HG03025 (cell line): ENCODE measurements around the gene CENPF.
A peak's percentile ranks its signal among the peaks of the same experiment; 100 is the strongest.
"Not testable (repeated sequence)": the region's sequence is repeated elsewhere in the genome, so short reads cannot be mapped to it uniquely, and the experiment has no call there.

Experiments
- ATAC-seq: cut with Tn5 transposase; IDR thresholded peaks from one replicate; pipeline ENCODE4 v1.9.1; 2021; ENCODE audit warnings: mild to moderate bottlenecking, moderate library complexity; ENCODE audit not compliant: unreplicated experiment, low FRiP score

The CENPF gene

DNA sequence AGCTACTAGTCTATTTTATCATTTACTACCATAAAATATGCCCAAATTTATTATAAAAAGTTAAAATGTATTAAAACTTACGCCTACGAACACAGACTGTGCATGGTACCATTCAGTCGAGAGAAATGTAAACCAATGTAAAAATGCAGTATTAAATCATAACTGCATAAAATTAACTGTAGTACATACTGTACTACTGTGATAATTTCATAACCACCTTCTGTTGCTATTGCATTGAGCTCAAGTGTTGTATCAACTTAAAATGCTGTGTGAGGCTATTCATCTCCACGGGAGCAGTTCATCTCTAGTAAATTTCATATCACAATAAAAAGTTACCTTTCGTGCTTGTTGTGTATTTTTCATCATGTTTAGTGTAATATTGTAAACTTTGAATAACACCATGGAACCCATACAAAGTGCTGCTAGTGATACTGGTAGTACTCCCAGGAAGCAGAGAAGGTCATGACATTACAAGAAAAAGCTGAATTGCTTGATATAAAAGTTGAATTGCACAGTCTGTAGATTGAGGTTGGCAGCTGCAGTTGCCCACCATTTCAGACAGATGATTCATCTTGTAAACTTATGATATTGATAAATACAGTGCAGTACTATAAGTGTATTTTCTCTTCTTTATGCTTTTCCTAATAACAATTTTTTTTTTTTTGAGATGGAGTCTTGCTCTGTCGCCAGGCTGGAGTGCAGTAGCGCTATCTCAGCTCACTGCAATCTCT lies 19.0 kb upstream of the CENPF start:
- ATAC-seq: no peak

DNA sequence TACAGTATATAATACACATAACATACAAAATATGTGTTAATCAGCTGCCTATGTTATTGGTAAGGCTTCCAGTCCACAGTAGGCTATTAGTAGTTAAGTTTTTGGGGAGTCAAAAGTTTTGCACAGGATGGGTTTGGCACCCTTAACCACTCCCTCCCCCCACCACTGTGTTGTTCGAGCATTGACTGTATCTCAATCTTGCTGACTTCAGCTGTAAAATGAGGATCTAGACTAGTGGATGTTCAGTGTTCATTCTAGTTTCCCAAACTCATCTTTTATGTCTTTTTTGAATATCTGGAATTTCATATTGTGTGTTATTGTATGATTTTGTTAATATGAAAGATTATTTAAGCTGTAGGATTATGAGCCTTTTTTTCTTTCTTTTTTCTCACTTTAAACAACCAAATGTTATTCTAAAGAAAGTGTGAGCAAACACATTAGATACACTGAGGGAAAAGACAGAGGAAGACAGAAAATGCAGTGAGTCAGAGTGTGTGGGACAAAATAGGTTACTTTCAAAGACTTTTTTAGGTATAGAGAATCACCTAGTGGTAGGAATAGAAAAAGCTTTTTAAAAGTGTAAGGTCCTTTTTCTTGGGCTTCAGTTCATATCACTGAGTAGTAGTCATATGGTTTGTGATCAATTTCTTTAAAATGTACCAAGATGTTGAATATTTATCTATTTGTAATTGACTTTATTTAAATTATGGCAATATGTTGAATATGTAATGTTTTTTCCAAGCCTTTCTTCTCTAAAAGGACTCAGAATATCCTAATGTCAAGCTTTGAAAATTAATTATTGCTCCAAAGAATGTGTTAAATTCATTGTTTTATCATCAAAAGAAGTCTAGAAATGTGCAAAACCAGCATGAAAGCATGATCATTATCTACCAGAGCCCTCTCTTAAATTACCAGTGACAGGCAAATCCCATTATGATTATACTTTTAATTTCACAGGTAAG lies 17.9 kb upstream of the CENPF start:
- peak; percentile 68 for ATAC-seq

DNA sequence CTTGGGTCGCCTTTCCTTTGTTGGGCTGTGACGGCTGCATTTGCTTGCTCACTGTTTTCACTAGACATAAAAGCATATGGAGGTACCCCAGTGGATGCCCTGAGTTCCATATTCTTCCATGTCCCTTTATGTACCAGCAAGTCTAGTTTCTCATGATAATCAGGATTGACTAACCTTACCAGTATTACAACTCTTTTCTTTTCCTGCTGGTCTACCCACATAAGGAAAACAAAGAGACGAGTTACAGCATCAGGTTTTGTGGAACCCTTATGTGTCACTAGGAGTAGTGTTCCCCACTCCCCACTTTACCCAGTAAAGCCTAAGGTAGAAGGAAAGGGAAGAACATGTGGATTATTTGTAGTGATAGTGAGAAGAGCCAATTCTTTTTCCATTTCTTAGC lies 16.4 kb upstream of the CENPF start:
- ATAC-seq: no peak

DNA sequence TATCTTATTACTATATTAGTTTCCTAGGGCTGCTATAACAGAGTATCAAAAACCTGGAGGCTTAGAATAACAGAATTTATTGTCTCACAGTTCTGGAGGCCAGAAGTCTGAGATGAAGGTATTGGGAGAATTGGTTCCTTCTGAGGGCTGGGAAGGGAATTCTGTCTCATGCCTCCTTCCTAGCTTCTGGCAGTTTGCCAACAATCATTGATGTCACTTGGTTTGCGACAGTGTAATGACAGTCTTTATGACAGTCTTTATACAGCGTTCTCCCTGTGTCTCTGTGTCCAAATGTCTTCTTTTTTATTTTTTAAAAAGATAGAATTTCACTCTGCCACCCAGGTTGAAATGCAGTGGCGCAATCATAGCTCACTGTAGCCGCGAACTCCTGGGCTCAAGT lies 15.8 kb upstream of the CENPF start:
- no peak for ATAC-seq

DNA sequence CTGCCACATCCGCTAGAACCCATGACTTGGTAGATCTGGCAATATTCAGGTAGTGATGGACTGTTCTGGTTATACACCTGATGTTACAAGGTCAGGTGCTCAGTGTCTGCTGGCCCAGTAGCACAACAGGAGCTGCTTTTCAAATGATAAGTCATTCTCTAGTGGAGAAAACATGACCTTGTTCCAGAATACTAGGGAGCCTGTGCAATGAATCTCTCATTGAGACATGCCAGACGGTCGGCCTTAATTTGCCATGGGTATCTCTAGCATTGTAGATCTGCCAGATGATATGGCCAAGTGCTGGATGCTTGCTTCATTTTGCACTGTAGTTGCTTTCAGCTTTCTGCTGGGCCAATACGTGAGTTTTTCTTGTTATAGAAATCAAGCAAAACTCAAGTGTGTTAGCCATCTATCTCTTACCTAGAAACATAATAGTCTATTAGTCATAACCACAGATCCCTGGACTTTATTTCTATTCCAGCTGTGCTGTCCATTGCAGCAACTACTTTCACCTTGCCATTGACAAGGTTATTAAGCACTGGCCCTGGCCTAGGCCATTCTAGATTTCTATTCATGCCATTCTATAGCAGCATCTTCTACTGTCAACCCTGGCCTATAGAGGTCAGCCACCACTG lies 13.9 kb upstream of the CENPF start:
- no peak for ATAC-seq

DNA sequence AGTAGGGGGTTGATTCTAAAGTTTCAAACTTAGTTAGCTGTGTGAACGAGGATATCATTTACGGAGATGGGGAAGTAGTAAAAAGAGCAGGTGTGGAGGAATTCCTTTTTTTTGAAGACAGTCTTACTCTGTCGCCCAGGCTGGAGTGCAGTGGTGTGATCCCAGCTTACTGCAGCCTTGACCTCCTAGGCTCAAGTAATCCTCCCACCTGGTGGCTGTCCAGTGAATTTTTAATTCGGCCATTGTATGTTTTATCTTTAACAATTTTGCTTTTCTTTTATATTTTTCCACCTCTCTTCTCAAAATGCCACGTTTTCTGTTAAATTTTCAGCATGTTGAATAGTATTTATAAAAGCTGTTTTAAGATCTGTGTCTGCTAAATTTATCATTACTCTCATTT lies 12.3 kb upstream of the CENPF start:
- no peak for ATAC-seq

DNA sequence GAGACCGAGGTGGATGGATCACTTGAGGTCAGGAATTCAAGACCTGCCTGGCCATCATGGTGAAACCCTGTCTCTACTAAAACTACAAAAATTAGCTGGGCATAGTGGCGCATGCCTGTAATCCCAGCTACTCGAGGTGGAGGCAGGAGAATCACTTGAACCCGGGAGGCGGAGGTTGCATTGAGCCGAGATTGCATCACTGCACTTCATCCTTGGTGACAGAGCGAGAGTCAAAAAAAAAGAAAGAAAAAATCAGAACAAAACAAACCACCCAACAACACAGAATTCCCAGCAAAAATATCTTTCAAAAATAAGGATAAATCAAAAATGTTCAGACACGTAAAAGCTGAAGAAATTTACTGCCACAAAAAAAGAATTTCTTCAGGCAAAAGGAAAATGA lies 11.1 kb upstream of the CENPF start:
- not testable (repeated sequence) for ATAC-seq

DNA sequence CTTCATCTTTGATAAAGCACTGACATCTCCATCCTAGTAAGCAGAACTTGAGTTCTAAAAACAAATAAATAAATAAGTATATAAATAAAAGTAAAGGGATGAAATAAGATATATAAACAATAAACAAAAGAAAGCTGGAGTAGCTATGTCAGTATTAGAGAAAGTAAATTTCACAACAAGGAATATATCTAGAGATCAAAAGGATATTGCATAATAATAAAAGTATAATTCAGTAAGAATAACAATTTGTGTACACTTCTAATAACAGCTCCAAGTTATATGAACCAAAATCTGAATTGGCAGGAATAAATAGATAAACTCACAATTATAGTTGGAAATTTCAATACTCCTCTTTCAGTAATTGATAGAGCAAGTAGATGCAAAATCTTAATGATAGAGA lies 9.8 kb upstream of the CENPF start:
- ATAC-seq: no peak

DNA sequence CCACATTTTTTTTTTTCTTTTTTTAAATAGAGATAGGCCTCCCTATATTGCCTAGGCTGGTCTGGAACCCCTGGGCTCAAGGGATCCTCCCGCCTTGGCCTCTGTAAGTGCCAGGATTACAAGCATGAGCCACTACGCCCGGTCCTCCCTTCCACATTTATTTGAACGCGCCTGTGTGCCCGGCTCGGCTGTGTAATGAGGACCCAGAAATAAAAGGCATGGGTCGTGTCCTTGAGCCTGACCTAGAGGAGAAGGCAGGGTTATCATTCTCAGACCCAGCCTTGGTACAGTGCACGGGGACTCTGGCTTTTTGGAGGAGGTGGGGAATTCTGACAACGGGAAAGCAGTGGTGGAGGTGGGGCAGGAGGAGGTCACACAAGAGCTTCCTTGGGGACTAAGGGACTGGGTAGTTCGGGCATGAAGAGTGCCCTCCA lies 841 bp downstream of the CENPF start:
- no peak for ATAC-seq

DNA sequence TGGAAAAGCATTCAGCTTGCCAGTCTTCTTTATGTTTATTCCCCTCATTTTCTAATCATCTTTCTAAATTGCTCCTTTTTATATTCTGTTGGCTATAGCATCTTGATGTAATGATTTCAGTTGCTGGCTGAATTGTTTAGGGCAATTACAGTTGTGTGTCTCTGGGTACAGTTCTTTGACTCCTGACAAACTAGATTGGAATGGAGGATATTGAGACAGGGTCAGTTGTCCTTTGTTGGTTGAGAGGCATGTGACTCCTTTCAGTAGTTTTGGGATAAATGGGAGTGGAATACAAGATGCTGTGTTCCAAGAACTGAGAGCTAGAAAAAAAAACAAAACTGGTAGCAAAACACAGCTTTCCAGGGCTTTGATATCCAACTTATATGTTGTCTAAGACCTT lies 1.5 kb downstream of the CENPF start:
- no peak for ATAC-seq

DNA sequence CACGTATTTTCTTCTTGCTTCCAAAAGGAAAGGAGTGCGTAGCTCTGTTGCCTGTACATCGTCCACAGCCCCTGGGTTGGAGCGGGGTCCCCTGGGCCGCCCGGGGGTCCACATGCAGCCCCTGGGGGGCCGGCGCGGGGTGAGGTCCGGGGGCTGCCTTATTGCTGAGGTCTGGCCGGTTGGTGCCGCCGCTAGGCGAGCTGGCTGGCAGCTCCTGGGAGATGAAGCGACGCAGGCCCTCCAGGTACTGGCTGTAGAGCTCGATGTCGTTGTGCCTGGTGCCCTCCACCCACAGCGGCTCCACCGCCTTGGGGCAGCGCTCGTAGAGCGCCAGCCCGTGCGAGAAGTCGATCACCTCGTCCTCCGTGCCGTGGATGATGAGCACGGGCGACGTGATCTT lies 2.5 kb downstream of the CENPF start:
- not testable (repeated sequence) for ATAC-seq

DNA sequence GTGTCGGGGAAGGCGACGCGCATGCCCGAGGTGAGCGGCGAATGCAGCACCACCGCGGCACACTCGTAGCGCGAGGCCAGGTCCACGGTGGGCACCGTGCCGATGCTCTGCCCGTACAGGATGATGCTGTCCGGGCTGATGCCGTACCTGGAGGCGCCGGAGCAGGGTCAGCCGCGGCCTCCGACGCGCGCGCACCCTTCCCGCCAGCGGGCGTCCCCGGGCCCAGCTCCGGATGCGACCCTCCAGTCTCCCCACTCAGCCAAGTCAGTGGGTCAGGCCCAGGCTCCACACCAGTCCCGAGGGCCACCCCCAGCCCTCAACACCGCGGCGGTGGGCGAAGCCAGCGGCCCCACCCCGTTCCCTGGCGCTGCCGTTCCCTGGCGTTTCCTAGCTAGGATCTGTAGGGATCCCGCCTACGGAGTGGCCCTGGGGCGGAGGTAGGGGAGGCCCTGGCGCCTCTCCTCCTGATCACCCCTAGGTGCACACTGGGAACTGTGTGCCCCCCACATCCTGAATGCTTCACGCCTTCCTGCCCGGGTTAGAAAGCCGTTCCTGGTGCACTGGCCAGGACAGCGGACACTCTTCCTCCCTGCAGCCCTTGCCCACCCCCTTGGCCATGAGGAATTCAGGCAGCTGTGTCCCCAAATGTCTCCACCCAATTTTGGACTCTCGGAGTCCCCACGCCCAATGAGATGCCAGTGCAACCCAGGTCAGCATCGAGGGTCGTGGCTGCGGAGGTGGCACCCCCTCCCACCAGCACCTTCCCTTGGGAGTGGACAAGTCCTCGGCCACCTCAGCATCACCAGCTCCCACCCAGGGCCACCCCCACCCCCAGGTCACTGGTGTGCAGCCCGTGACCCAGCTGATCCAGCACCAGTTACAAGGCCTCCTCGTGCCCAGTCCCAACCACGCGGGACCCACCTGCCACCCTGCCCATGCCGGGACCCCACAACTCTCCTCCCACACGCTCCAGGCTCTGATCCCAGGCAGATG lies 3.2 kb downstream of the CENPF start:
- not testable (repeated sequence) for ATAC-seq

DNA sequence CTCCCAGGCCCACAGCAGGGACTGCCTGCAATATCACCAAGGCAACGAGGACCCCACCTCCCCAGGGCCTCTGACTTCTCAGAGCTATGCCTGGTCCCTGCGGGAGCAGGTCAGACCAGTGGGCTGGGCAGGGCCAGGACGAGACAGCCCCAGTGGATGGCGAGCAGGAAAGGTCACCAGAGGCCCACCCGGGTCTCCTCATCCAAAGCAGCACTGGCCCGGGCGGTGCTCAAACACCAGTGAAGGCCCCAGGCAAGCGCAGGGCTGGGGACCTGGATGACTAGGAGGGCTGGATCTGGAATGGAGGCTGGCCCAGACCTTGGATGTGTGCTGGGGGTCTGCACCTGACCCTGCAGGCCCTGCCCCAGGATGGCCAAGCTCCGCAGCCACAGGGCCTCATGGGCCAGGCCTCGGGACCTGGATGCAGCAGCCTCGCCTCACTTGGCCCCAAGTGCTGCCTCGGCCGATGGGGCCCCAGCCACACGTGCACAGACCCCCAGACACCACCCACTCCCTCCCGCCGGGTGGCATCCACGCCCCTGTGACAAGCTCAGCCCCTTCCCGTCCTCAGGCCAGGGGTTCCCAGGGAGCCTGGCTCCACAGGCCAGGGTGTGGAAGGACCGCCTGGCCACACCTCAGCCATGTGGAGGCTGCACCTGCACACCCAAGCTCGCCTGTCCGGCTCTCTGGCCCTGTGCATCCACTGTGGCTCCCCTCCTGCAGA lies 4.7 kb downstream of the CENPF start:
- ATAC-seq: not testable (repeated sequence)

DNA sequence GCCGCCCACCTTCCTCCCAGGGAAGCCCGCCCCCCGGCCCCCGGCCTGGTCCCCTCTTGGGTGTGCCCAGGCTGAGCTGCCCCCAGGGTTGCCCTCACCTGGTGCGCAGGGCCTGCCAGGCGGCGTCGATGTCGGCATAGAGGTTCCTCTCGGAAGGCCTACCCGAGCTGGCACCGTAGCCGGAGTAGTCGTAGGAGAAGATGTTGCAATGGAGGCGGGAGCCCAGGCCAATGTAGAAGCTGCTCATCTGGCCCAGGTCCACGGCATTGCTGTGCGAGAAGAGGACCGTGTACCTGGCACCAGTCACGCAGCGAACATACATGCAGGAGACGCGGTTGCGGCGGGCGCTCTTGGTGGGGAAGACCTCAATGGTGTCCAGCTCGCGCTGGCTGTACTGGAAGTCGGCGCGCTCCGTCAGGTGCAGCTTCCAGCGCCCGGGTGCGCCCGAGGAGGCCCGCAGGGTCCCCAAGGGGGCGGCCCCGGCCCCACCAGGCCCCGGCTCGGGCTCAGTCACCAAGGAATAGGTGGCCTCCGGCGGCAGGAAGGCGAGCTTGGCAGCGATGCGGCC lies 5.3 kb downstream of the CENPF start:
- ATAC-seq: not testable (repeated sequence)

DNA sequence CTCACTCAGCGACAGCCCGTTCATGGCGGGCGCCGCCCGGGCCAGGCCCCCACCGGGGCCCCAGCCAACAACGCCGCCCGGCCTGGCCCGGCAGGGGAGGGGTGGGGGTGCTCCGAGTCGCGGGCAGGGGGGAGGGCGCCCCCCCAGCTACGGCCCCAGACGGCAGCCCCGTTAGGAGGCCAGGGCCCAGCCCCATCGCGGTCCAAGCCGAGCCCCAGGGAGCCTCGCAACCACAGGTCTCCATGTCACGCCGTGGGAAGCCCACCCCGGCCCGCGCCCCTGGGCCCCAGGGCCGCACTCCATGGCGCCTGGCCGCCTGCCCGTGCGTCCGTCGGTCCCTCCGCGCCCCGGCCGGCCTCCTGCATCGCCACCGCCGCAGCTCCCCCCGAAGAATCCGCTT lies 5.8 kb downstream of the CENPF start:
- not testable (repeated sequence) for ATAC-seq

DNA sequence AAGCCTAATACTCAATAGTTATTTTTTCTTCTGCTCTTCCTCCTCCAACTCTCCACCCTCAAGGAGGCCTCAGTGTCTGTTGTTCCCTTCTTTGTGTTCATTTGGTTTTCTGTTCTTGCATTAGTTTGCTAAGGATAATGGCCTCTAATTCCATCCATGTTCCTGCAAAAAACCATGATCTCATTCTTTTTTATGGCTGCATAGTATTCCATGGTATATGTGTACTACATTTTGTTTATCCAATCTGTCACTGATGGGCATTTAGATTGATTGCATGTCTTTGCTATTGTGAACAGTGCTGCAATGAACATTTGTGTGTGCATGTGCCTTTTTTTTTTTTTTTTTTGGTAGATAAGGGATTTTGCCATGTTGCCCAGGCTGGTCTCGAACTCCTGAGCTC lies 6.7 kb downstream of the CENPF start:
- ATAC-seq: no peak

DNA sequence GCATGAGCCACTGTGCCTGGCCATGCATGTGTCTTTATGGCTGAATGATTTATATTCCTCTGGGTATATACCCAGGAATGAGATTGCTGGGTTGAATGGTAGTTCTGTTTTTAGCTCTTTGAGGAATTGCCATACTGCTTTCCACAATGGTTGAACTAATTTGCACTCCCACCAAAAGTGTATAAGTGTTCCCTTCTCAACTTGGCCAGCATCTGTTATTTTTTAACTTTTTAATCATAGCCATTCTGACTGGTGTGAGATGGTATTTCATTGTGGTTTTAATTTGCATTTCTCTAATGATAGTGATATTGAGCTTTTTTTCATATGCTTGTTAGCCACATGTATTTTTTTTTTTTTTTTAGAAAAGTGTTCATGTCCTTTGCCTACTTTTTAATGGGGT lies 7.1 kb downstream of the CENPF start:
- not testable (repeated sequence) for ATAC-seq

DNA sequence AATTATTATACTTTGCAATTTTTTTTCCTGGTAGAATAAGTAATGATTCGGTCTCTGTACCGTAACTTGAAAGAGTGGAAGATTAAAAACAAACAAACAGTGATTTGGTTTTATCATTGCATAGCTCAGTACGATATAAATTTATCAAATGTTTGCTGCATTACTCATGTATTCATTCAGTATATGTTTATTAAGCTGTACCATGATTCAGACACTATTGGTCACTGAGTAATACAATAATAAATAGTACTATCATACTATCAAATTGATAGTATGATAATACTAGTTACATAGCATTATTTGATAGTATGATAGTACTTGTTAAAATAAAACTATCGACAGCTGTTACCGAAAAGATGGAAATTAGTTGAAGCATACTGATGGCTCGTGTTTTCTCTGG lies 12.1 kb downstream of the CENPF start:
- ATAC-seq: no peak

DNA sequence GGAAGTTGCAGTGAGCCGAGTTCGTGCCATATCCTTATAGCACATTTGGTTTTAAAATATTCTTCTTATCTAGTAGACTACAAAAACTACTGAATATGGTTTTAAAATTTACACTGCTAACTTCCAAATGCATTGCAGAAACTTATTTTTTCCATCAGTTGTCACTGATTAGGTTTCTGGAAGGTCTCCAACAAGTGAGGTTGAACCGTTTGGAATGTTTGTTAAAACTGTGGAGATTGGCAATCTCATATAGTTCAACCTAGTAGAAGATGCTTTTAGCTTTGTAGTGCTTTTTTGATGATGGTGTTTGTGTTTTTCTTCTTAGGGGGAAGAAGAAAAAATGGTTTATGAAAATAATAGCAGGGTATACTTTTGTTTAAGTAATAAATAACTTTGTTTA lies 12.9 kb downstream of the CENPF start:
- ATAC-seq: no peak
